Upper lobe of left lung (tissue), 4 donors: ENCODE data around the gene ABLIM2.

ENCODE experiments used
- CTCF ChIP-seq, 6 experiments: fragments of 450-650 bp in 4 of 6; fragments of 200-600 bp in 2 of 6; sonication (generic) in 2 of 6; IDR thresholded peaks; one replicate each; pipeline ENCODE4 v1.5.1; 2016 to 2019; ENCODE audit warnings: antibody characterized with exemption in 6 of 6
- POLR2A ChIP-seq, 4 donors: fragments of 450-650 bp; IDR thresholded peaks; one replicate each; pipeline ENCODE4 v1.5.1; 2016 to 2017; ENCODE audit warnings: antibody characterized with exemption in 4 of 4, mild to moderate bottlenecking in 2 of 4
- POLR2AphosphoS5 ChIP-seq, 2 donors: sonication (generic); formaldehyde crosslinking; IDR thresholded peaks; one replicate each; pipeline ENCODE4 v1.5.1; 2017; ENCODE audit warnings: antibody characterized with exemption in 2 of 2

GRCh38 chr4:8130346-8131066, 28.1 kb downstream of the ABLIM2 start:
- TF ChIP-seq CTCF (IDR thresholded peaks at IDR 0.05) (no peak), POLR2A (IDR thresholded peaks at IDR 0.05) (no peak), POLR2AphosphoS5 (IDR thresholded peaks at IDR 0.05) (no peak)
